Esophagus squamous epithelium (tissue), 4 donors: Measurements from ENCODE around the gene WNK2.

Source experiments
- CTCF ChIP-seq, 6 experiments: fragments of 450-650 bp in 4 of 6; fragments of 200-600 bp in 2 of 6; sonication (generic) in 2 of 6; IDR thresholded peaks; one replicate each; pipeline ENCODE4 v1.5.1; 2016 to 2019; ENCODE audit warnings: antibody characterized with exemption in 6 of 6, mild to moderate bottlenecking in 4 of 6, moderate library complexity in 4 of 6
- POLR2A ChIP-seq, 4 donors: fragments of 450-650 bp; IDR thresholded peaks; one replicate each; pipeline ENCODE4 v1.6.1; 2017; ENCODE audit warnings: antibody characterized with exemption in 4 of 4, mild to moderate bottlenecking in 4 of 4, moderate library complexity in 3 of 4

- TF ChIP-seq CTCF (IDR thresholded peaks at IDR 0.05) (no peak), POLR2A (IDR thresholded peaks at IDR 0.05) (no peak)
These were observed 115.7 kb downstream of the WNK2 start for GRCh38 chr9:93299418-93300174.
